ENCODE results near the gene SMPD3. TPM values are rescaled to one million over a fixed set of nuclear protein-coding genes. Genes with fewer than 3 reads are reported as not detected.
A peak's percentile ranks its signal among the peaks of the same experiment; 100 is the strongest.

Gene SMPD3
- polyA plus RNA-seq, 5 donors: 1.9 to 4.4 (median 3.5) TPM

DNA sequence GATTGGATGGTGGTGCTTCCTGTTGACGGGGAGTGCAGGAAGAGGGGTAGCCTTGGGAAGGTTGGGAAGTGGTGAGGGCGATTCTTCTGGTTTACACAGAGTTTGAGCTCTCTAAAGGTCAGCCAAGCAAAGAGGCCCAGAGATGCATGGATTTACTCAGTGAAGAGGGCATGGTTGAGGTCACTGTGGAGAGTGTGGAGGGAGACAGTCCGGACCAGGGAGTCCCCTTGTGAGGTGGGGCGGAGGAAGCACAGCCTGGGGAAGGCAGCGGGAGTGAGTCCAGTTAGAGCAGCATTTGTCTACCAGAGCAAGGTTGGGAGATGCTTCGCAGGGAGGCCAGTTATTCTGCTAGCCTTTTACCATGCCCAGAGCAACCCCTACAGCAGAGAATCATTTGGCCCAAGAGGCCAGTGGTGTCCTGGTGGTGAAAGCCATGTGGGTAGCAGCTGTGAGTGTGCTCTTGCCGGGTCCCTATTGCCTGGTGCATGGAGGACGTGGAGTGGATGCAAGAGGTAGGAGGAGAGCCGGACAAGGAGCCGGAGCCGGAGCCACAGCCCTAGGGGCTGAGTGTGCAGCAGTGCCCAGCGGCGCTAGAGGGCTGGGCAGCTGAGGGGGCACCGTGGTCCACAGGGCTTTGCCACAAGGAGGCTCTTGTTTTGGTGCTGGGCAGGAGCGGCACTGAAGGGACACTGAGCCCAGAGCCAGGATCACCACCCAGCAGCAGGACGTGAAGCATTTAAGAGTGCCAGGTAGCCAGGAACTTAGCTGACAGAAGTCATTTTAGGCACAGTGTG is 109.8 kb downstream of the SMPD3 start:
- DNase-seq: no peak

DNA sequence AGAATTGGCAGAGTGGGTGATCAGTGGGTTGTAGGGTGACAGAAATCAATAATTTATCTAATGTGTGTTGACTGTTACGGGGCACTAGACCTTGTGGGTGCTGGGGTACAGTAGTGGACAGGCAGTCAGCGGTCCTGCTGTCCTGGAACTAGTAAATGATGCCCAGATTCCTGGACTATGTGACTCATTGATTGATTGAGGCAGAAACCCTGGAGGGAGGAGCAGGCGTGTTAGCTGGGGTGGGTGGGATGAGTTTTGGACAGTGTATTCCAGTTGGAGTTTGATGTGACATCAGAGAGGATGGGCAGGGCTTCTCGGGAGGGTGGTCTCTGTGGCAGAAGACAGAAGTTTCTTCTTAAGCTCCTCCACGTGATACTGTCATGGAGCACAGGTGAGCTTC is 113.1 kb downstream of the SMPD3 start:
- DNase-seq: no peak

- DNase-seq: peak; percentile 31 to 43
These were observed 115.7 kb downstream of the SMPD3 start for GRCh38 chr16:68332411-68333121.

- no peak for DNase-seq
These were observed 116.4 kb downstream of the SMPD3 start for GRCh38 chr16:68331879-68332410.

DNA sequence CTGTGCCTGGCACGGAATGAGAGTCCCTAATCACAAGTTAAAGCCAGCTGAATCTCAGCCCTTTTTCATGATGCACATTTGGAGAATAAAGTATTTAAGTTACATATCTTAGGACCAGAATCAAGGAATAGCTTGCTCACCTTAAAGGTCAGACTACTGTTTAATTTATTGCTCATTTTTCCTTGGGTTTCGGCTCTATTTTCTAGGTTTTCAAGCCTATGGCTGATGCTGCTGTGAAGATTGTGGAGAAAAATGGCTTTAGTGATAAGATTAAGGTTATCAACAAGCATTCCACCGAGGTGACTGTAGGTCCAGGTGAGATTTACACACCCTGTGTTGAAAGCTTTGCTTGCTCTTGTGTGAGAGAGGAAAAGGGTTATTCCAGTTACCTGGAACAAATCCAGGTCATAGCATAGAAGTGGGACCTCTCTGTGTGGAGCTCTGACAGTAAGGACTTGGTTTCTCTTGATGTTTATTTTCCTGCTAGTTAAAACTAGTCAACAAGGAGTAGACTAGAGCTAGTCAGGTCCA is 119.4 kb downstream of the SMPD3 start:
- DNase-seq: no peak

- peak; percentile 49 to 73 for DNase-seq
These were observed 120.0 kb downstream of the SMPD3 start for GRCh38 chr16:68328151-68328859.

DNA sequence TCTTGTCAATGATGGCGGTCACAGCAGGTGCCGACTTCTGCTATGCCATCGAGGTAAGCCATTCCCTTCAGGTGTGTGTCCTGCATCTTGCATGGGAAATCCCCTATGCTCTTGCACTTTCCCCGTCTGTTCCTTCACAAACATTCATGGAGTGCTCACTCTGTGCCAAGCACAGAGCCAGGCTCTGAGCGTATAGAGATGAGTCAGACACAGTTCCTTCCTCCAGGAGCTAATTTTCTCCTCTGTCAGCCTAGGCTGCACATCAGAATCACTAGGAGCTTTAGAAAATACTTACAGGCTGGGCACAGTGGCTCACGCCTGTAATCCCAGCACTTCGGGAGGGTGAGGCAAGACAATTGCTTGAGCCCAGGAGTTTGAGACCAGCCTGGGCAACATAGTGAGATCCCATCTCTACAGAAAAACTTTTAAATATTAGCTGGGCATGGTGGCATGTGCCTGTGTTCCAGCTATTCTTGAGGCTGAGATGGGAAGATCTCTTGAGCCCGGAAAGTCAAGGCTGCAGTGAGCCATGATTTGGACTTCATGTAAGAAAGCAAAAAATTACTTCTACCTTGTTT is 123.4 kb downstream of the SMPD3 start:
- no peak for DNase-seq

GRCh38 chr16:68324336-68324735 is 124.0 kb downstream of the SMPD3 start:
- no peak for DNase-seq

DNA sequence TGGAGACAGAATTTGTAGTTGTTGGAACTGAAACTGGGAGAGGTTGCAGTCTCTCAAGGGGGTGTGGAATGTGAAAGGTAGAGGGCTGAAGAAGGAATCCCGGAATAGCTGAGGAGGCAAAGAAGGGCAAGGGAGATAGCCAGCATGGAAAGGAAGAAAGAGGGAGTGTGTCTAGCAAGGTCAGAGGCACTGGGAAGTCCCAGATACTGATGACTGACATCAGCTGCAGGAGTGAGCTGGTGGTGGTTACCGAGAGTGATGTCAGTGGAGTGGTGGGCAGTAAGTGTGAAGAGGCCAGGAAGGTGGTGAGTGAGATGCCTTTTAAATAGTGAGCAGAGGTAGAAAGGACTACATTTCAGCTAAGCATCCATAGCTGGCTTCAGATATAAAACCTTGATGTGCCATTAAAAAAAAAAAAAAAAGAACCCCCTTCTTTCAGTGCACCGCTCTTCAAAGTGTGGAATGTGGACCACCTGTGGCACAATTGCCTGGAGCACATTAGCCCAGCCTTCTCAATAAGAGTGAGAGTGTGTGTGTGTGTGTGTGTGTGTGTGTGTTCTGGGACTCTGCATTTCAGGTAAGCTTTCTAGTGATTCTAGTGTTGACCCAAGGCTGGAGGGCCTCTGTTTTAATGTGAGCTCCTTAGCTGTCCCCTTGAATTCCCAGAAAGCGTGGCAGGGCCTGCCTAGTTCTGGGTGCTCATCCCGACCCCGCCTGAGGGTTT is 129.0 kb downstream of the SMPD3 start:
- no peak for DNase-seq

- DNase-seq: no peak
These were observed 135.2 kb downstream of the SMPD3 start for GRCh38 chr16:68313116-68313515.

- DNase-seq: peak; percentile 86 to 89
These were observed 137.4 kb downstream of the SMPD3 start, which contains the start of the genes PRMT7 and SLC7A6OS for GRCh38 chr16:68310774-68311511. TSS of gene PRMT7 (plus strand) at chr16:68311019. CDS start at chr16:68315980, 4,961 bp downstream. TSS of gene SLC7A6OS (minus strand) at chr16:68310946. CDS start at chr16:68310926, 20 bp downstream.

GRCh38 chr16:68310437-68310773 is 137.9 kb downstream of the SMPD3 start:
- DNase-seq: no peak

GRCh38 chr16:68309799-68310198 is 138.5 kb downstream of the SMPD3 start:
- no peak for DNase-seq

Other genes starting within 250 kb of the SMPD3 start
- 10 to 100 TPM; 42.5 to 64.9 (median 49.6) TPM for gene ESRP2, start 212.4 kb downstream of the SMPD3 start, polyA plus RNA-seq (ENCODE audit: insufficient read depth in 1 of 5, insufficient read length in 5 of 5, low replicate concordance in 1 of 5)
- gene PLA2G15, start 203.1 kb downstream of the SMPD3 start, polyA plus RNA-seq (ENCODE audit: insufficient read depth in 1 of 5, insufficient read length in 5 of 5, low replicate concordance in 1 of 5): 10 to 100 TPM; 10.0 to 14.0 (median 11.0) TPM
- gene SLC7A6, start 184.0 kb downstream of the SMPD3 start, polyA plus RNA-seq (ENCODE audit: insufficient read depth in 1 of 5, insufficient read length in 5 of 5, low replicate concordance in 1 of 5): 10 to 100 TPM in 4 of 5 donors, 1 to 10 TPM in 1; 10.0 to 13.3 (median 11.9) TPM
- gene SLC7A6OS, start 137.6 kb downstream of the SMPD3 start, polyA plus RNA-seq (ENCODE audit: insufficient read depth in 1 of 5, insufficient read length in 5 of 5, low replicate concordance in 1 of 5): 10 to 100 TPM; 19.8 to 25.0 (median 21.7) TPM
- gene PRMT7, start 137.5 kb downstream of the SMPD3 start, polyA plus RNA-seq (ENCODE audit: insufficient read depth in 1 of 5, insufficient read length in 5 of 5, low replicate concordance in 1 of 5): 10 to 100 TPM; 50.9 to 66.9 (median 53.9) TPM
- gene ZFP90, start 90.8 kb upstream of the SMPD3 start, polyA plus RNA-seq (ENCODE audit: insufficient read depth in 1 of 5, insufficient read length in 5 of 5, low replicate concordance in 1 of 5): 10 to 100 TPM; 27.5 to 52.9 (median 46.2) TPM
- 10 to 100 TPM; 39.6 to 53.0 (median 48.4) TPM for gene CDH3, start 196.8 kb upstream of the SMPD3 start, polyA plus RNA-seq (ENCODE audit: insufficient read depth in 1 of 5, insufficient read length in 5 of 5, low replicate concordance in 1 of 5)